Measurements from ENCODE around the gene KLC1. TPM values are rescaled to one million over a fixed set of nuclear protein-coding genes. Genes with fewer than 3 reads are reported as not detected.

Gene KLC1
- total RNA-seq, 4 donors from 2014 or later = 236 to 340 (median 281) TPM

- no peak for DNase-seq
- H3K27ac ChIP-seq = no peak overlapping the region
- intact Hi-C loops (cut with DNase I) = no loop called here
- TF ChIP-seq CTCF (IDR thresholded peaks at IDR 0.05) (no peak), POLR2A (IDR thresholded peaks at IDR 0.05) (no peak)
- H3K4me1 ChIP-seq = no peaks in the 10 kb centered on the region
- peaks cover 79 to 93% of the 10 kb centered on the region in 2 donors for H3K36me3 ChIP-seq
- H3K4me3 ChIP-seq (replicated peaks in 1 of 3) = no peak overlapping the region
- WGBS, 2 donors = 93 to 94% methylated on average over 4 of the region's 4 CpGs
- no peaks in the 10 kb centered on the region for H3K9me3 ChIP-seq
- H3K27me3 ChIP-seq = no peaks in the 10 kb centered on the region
Measured at GRCh38 chr14:103671911-103672310, 42.9 kb downstream of the KLC1 start.

GRCh38 chr14:103675957-103676356 is 46.9 kb downstream of the KLC1 start:
- Histone ChIP-seq H3K27me3 (no peaks in the 10 kb centered on the region), H3K27ac (no peak overlapping the region), H3K36me3 (peaks cover 95 to 98% of the 10 kb centered on the region in 2 donors), H3K4me1 (no peaks in the 10 kb centered on the region), H3K9me3 (no peaks in the 10 kb centered on the region), H3K4me3 (replicated peaks in 1 of 3) (no peak overlapping the region)
- TF ChIP-seq POLR2A (IDR thresholded peaks at IDR 0.05) (no peak), CTCF (IDR thresholded peaks at IDR 0.05) (no peak)
- no peak for DNase-seq
- intact Hi-C loops (cut with DNase I) = no loop called here
- 97% methylated on average over 8 of the region's 8 CpGs for WGBS, 2 donors

- intact Hi-C loops (cut with DNase I) = no loop called here
- Histone ChIP-seq H3K27me3 (no peaks in the 10 kb centered on the region), H3K36me3 (peaks cover 94 to 98% of the 10 kb centered on the region in 2 donors), H3K9me3 (no peaks in the 10 kb centered on the region), H3K4me1 (no peaks in the 10 kb centered on the region), H3K4me3 (replicated peaks in 1 of 3) (no peak overlapping the region), H3K27ac (no peak overlapping the region)
- DNase-seq = no peak
- WGBS, 2 donors = 84 to 87% methylated on average over 16 of the region's 16 CpGs
- TF ChIP-seq CTCF (IDR thresholded peaks at IDR 0.05) (no peak), POLR2A (IDR thresholded peaks at IDR 0.05) (no peak)
Measured at GRCh38 chr14:103676881-103677675, 48.1 kb downstream of the KLC1 start.

GRCh38 chr14:103679351-103679750 is 50.3 kb downstream of the KLC1 start:
- no peaks in the 10 kb centered on the region for H3K9me3 ChIP-seq
- peaks cover 85 to 91% of the 10 kb centered on the region in 2 donors for H3K36me3 ChIP-seq
- no peak overlapping the region for H3K27ac ChIP-seq
- H3K4me3 ChIP-seq (replicated peaks in 1 of 3) = no peak overlapping the region
- no peaks in the 10 kb centered on the region for H3K27me3 ChIP-seq
- peak in 4 of 6 experiments; percentile 21 to 48 (median 38) for TF ChIP-seq CTCF (IDR thresholded peaks at IDR 0.05)
- no peak for TF ChIP-seq POLR2A (IDR thresholded peaks at IDR 0.05)
- H3K4me1 ChIP-seq = no peaks in the 10 kb centered on the region
- peak; percentile 67 to 73 for DNase-seq
- intact Hi-C loops (cut with DNase I) = no loop called here
- WGBS, 2 donors = 29 to 45% methylated on average over 13 of the region's 13 CpGs

GRCh38 chr14:103680491-103681231 is 51.6 kb downstream of the KLC1 start:
- no peaks in the 10 kb centered on the region for H3K4me1 ChIP-seq
- WGBS, 2 donors = 86 to 90% methylated on average over 17 of the region's 17 CpGs
- intact Hi-C loops (cut with DNase I) = no loop called here
- H3K36me3 ChIP-seq = peaks cover 88 to 91% of the 10 kb centered on the region in 2 donors
- H3K4me3 ChIP-seq (replicated peaks in 1 of 3) = no peak overlapping the region
- H3K9me3 ChIP-seq = no peaks in the 10 kb centered on the region
- no peak for DNase-seq
- TF ChIP-seq CTCF (IDR thresholded peaks at IDR 0.05) (no peak), POLR2A (IDR thresholded peaks at IDR 0.05) (no peak)
- H3K27ac ChIP-seq = no peak overlapping the region
- H3K27me3 ChIP-seq = no peaks in the 10 kb centered on the region
